ENCODE data around the gene TMEM234. TPM values are rescaled to one million over a fixed set of nuclear protein-coding genes. Genes with fewer than 3 reads are reported as not detected.

Gene TMEM234
- total and polyA plus RNA-seq, 2 of the 4 experiments (the other 2 are of a cell fraction): 10.8 to 22.7 TPM

DNA sequence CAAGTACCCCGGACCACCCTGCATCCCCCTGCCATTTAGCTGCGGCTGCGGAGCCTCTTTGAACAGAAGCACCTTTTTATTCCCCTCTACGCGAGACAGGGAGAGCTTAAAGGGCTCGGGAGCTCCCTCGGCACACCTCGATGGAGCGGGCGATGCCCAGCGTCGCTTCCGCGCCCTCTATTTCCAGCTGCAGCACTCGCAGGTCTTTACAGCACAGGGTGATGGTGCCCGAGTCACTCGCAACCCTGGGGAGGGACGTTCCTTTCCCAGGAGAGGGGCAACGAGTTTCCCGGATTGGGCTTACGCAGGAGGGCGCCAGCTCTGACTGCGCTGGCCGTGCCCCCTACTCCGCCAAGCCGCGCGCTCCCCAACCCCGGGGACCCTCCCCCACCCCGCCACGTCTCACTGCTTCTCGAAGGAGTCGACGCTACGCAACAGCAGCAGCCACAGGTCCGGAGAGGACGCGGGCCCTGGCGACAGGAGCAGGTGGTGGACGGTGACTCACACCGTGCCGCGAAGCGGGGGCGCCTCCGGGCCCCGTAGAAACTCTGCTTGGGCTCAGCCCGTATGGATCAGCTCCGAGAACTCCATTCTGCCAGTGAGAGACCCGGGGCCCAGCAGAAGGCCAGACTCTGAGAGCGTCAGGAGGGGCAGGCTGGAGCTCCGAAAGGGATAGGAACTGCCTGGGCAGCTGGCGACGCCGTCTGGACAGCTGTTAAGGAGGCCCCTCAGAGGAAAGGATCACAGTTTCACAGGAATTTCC is 19.0 kb upstream of the TMEM234 start:
- peak overlapping the region; percentile 66 for H3K9ac ChIP-seq (ENCODE audit: low read depth, low read length)
- H2AK9ac ChIP-seq (replicated peaks; ENCODE audit: low read depth, low read length, poor library complexity): peak overlapping the region; percentile 97
- peak; percentile 61 for TF ChIP-seq MAZ (IDR thresholded peaks at IDR 0.05; ENCODE audit: borderline replicate concordance, low read depth, low read length)
- peak; percentile 11; the same call in 1 of the 2 replicates for TF ChIP-seq SMC3 (IDR thresholded peaks at IDR 0.05; ENCODE audit: low read depth, low read length)
- no peak for TF ChIP-seq CHD1 (IDR thresholded peaks at IDR 0.05; ENCODE audit: low read depth, low read length)
- no peak for TF ChIP-seq MXI1 (IDR thresholded peaks at IDR 0.05; ENCODE audit: borderline replicate concordance, low read depth, low read length)
- TF ChIP-seq CEBPB (IDR thresholded peaks at IDR 0.05; ENCODE audit: low read depth, low read length): peak; percentile 45; the same call in 1 of the 2 replicates
- 0 out of 2 replicates have a peak, but pooled peaks have one; percentile 10 for TF ChIP-seq CTCF (conservative IDR thresholded peaks at IDR 0.05; ENCODE audit: low read depth, low read length)
- no peak for TF ChIP-seq RAD21 (IDR thresholded peaks at IDR 0.05; ENCODE audit: low read length)
- no peak for TF ChIP-seq RFX5 (IDR thresholded peaks at IDR 0.05; ENCODE audit: low read depth, low read length)
- TF ChIP-seq BHLHE40 (IDR thresholded peaks at IDR 0.05; ENCODE audit: low read depth, low read length): no peak
- TF ChIP-seq USF2 (IDR thresholded peaks at IDR 0.05; ENCODE audit: low read depth, low read length): no peak
- TF ChIP-seq POLR2A (IDR thresholded peaks at IDR 0.05; ENCODE audit: low read depth, low read length): peak; percentile 51; the same call in 1 of the 2 replicates
- no peak for TF ChIP-seq MAFK (IDR thresholded peaks at IDR 0.05; ENCODE audit: low read depth, low read length)
- TF ChIP-seq, protein P1, sequence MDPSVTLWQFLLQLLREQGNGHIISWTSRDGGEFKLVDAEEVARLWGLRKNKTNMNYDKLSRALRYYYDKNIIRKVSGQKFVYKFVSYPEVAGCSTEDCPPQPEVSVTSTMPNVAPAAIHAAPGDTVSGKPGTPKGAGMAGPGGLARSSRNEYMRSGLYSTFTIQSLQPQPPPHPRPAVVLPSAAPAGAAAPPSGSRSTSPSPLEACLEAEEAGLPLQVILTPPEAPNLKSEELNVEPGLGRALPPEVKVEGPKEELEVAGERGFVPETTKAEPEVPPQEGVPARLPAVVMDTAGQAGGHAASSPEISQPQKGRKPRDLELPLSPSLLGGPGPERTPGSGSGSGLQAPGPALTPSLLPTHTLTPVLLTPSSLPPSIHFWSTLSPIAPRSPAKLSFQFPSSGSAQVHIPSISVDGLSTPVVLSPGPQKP (IDR thresholded peaks at IDR 0.05; ENCODE audit: borderline replicate concordance, low read depth, low read length): no peak

More for the DNA sequence above, 19.0 kb upstream of the TMEM234 start:
- peak overlapping the region; percentile 42; the same call in 2 of the 3 replicates for H2BK15ac ChIP-seq (ENCODE audit: low read depth, low read length)
- peak overlapping the region; percentile 84 for H3K4ac ChIP-seq (ENCODE audit: low read depth, low read length)
- H3K23ac ChIP-seq (ENCODE audit: low read depth, low read length): peak overlapping the region; percentile 93
- intact Hi-C loops (cut with micrococcal nuclease): loop anchor here (5.0 kb wide), 2 partner anchors 71 to 91 kb away; no protein-coding TSS in a partner anchor
- H3K79me1 ChIP-seq (ENCODE audit: low read depth in 1 of 2, low read length in 2 of 2): peaks cover 0 to 29% of the 10 kb centered on the region in 2 experiments; a peak in 2 of 4 replicates
- dilution Hi-C loops (cut with HindIII; ENCODE audit: low sequenced_read_pairs, unreplicated experiment): no loop called here
- peak overlapping the region; percentile 86 for H3K4me2 ChIP-seq (ENCODE audit: low read depth, low read length)
- in situ Hi-C loops (cut with MboI; ENCODE audit: low sequenced_read_pairs): no loop called here
- H2AFZ ChIP-seq (replicated peaks; ENCODE audit: low read length, poor library complexity): peak overlapping the region; percentile 89
- H2AK5ac ChIP-seq (ENCODE audit: low read depth, low read length): peak overlapping the region; percentile 32; the same call in 1 of the 2 replicates
- H2BK120ac ChIP-seq (ENCODE audit: low read depth, low read length): peak overlapping the region; percentile 72
- H4K5ac ChIP-seq (ENCODE audit: low read depth, low read length): peak overlapping the region; percentile 89
- POLR2A ChIA-PET (ENCODE audit: unreplicated experiment): no interaction called here
- H3K14ac ChIP-seq (replicated peaks; ENCODE audit: low read depth, low read length): peak overlapping the region; percentile 93
- peak overlapping the region; percentile 42 for H3K18ac ChIP-seq (ENCODE audit: low read depth, low read length)
- DNase-seq (peak; percentile 66), ATAC-seq (ENCODE audit: low read depth) (peak; percentile 57)
- H3K56ac ChIP-seq (ENCODE audit: extremely low read depth, insufficient read depth, low read length): peak overlapping the region; percentile 56; the same call in 1 of the 2 replicates
- CTCF ChIA-PET: interaction anchor here (0.6 to 1.9 kb wide), 5 partner anchors 8 to 75 kb away, joined by 3 to 6 read pairs (median 4); no protein-coding TSS in a partner anchor
- BruUV-seq (replicated peaks): no TSS peak
- H3K4me1 ChIP-seq (ENCODE audit: control insufficient read depth, insufficient read depth, low read length): peaks cover 7% of the 10 kb centered on the region
- WGBS, 2 experiments (ENCODE audit: extremely low coverage in 2 of 2, insufficient read length in 1 of 2): 2% methylated on average over 30 of the region's 55 CpGs; no CpG with 5 or more reads in 1 of the 2 experiments
- peak overlapping the region; percentile 41 for H2BK20ac ChIP-seq (ENCODE audit: low read depth, low read length)
- peak overlapping the region; percentile 87 to 89 for H4K8ac ChIP-seq (ENCODE audit: low read depth in 2 of 2, low read length in 2 of 2)
- 0 out of 2 replicates have a peak, but pooled peaks cover 11% of the 10 kb centered on the region for H3K9me1 ChIP-seq (ENCODE audit: insufficient read depth, low read length)
- H4K20me1 ChIP-seq (ENCODE audit: insufficient read depth, low read length): no peaks in the 10 kb centered on the region
- H3K27me3 ChIP-seq (ENCODE audit: control insufficient read depth, insufficient read depth, low read length): no peaks in the 10 kb centered on the region
- H3K27ac ChIP-seq (ENCODE audit: insufficient read depth, low read length): peak overlapping the region; percentile 45
- peak overlapping the region; percentile 51 for H3K4me3 ChIP-seq (ENCODE audit: insufficient read depth, low read depth, low read length)
- peak overlapping the region; percentile 79 for H4K91ac ChIP-seq (ENCODE audit: insufficient read depth, low read depth, low read length)
- no peaks in the 10 kb centered on the region for H3K9me3 ChIP-seq (ENCODE audit: control insufficient read depth, insufficient read depth, low read length)
- no peaks in the 10 kb centered on the region for H3K36me3 ChIP-seq (ENCODE audit: control insufficient read depth, insufficient read depth, low read length)
- H2BK5ac ChIP-seq (ENCODE audit: low read depth, low read length, poor library complexity, severe bottlenecking): peak overlapping the region; percentile 0
